PC-3 (cell line): ENCODE measurements around the gene KRT40. TPM values are rescaled to one million over a fixed set of nuclear protein-coding genes. Genes with fewer than 3 reads are reported as not detected.

Source experiments
- ATAC-seq: fragments of 200-7000 bp; cut with Tn5 transposase; 2 replicates; pipeline ENCODE4 v1.9.1; 2020; ENCODE audit warnings: mild to moderate bottlenecking, moderate library complexity
- BruUV-seq: library from RNA; stranded (reverse); fragments of 400-500 nt; replicated peaks from 2 replicates; lab custom pipeline; 2021; lab: Mats Ljungman, UMichigan
- CTCF ChIA-PET: fragments of 300-600 bp; sonication (Branson Sonifier 250); formaldehyde crosslinking; loops from one replicate; lab custom pipeline; 2022; ENCODE audit warnings: antibody characterized with exemption; lab: Charles Lee
- POLR2A ChIA-PET: fragments of 300-600 bp; sonication (Branson Sonifier 250); formaldehyde crosslinking; loops from one replicate; lab custom pipeline; 2022; ENCODE audit warnings: antibody characterized with exemption; ENCODE audit not compliant: unreplicated experiment; lab: Charles Lee
- DNase-seq: peaks from one replicate; pipeline ENCODE4 v3.0.0-alpha.2; 2015
- H2AFZ ChIP-seq: fragments of 300-600 bp; sonication (generic); 2 replicates; pipeline ENCODE4 v1.6.0; 2016; ENCODE audit warnings: antibody characterized with exemption, low read length
- H3F3A ChIP-seq: fragments of 300-600 bp; sonication (generic); one replicate; pipeline ENCODE4 v1.6.0; 2017; ENCODE audit warnings: antibody characterized with exemption, low read length, control low read depth, mild to moderate bottlenecking; ENCODE audit not compliant: unreplicated experiment
- H3K27ac ChIP-seq: fragments of 300-600 bp; sonication (generic); 2 replicates; pipeline ENCODE4 v1.5.1; 2016; ENCODE audit warnings: mild to moderate bottlenecking, low read length
- H3K27me3 ChIP-seq: fragments of 300-600 bp; sonication (generic); 2 replicates; pipeline ENCODE4 v1.6.1; 2016; ENCODE audit warnings: low read length, mixed read lengths
- H3K36me3 ChIP-seq: fragments of 300-600 bp; sonication (generic); 2 replicates; pipeline ENCODE4 v1.6.1; 2016; ENCODE audit warnings: low read depth, mixed run types, low read length, mixed read lengths
- H3K4me1 ChIP-seq: fragments of 300-600 bp; sonication (generic); 2 replicates; pipeline ENCODE4 v1.5.1; 2016; ENCODE audit warnings: low read length; ENCODE audit not compliant: insufficient read depth
- H3K4me2 ChIP-seq: fragments of 300-600 bp; sonication (generic); 2 replicates; pipeline ENCODE4 v1.6.0; 2016; ENCODE audit warnings: low read length
- H3K4me3 ChIP-seq: fragments of 300-600 bp; sonication (generic); 2 replicates; pipeline ENCODE4 v1.5.1; 2016; ENCODE audit warnings: mild to moderate bottlenecking, low read length, mixed read lengths
- H3K79me2 ChIP-seq: fragments of 300-600 bp; sonication (generic); 2 replicates; pipeline ENCODE4 v1.6.1; 2017; ENCODE audit warnings: low read length, mixed read lengths
- H3K9ac ChIP-seq: fragments of 300-600 bp; sonication (generic); 2 replicates; pipeline ENCODE4 v1.6.0; 2016; ENCODE audit warnings: mild to moderate bottlenecking, low read length
- H3K9me2 ChIP-seq: fragments of 300-600 bp; sonication (generic); replicated peaks from 2 replicates; pipeline ENCODE4 v1.6.1; 2016; ENCODE audit warnings: mixed run types, low read length, mixed read lengths
- H3K9me3 ChIP-seq: fragments of 300-600 bp; sonication (generic); 2 replicates; pipeline ENCODE4 v1.6.1; 2016; ENCODE audit warnings: low read length, mixed read lengths
- H4K20me1 ChIP-seq: fragments of 300-600 bp; sonication (generic); 2 replicates; pipeline ENCODE4 v1.6.1; 2016; ENCODE audit warnings: low read length, mixed read lengths
- CTCF ChIP-seq: fragments of 300-600 bp; sonication (generic); conservative IDR thresholded peaks from 2 replicates; pipeline ENCODE4 v1.5.1; 2017; ENCODE audit warnings: antibody characterized with exemption, low read depth, mild to moderate bottlenecking, low read length
- EZH2 ChIP-seq: fragments of 300-600 bp; sonication (generic); IDR thresholded peaks from one replicate; pipeline ENCODE4 v1.6.1; 2017; ENCODE audit warnings: antibody characterized with exemption, mild to moderate bottlenecking, low read length; ENCODE audit not compliant: unreplicated experiment
- EZH2phosphoT487 ChIP-seq: fragments of 300-600 bp; sonication (generic); IDR thresholded peaks from 2 replicates; pipeline ENCODE4 v1.6.1; 2018; ENCODE audit warnings: mild to moderate bottlenecking, antibody characterized with exemption, low read length, borderline replicate concordance
- intact Hi-C: fragments of 100-400 bp; cut with micrococcal nuclease; formaldehyde crosslinking; loops from 2 replicates; pipeline ENCODE4 v1.9.0; 2023
- total RNA-seq: library from RNA; depleted of rRNA; stranded (reverse); fragments of >200 nt; gene quantifications from 2 replicates; pipeline ENCODE4 v1.2.3, GENCODE V29; 2014

The KRT40 gene
- total RNA-seq, 1 experiment from 2014 or later: not detected

DNA sequence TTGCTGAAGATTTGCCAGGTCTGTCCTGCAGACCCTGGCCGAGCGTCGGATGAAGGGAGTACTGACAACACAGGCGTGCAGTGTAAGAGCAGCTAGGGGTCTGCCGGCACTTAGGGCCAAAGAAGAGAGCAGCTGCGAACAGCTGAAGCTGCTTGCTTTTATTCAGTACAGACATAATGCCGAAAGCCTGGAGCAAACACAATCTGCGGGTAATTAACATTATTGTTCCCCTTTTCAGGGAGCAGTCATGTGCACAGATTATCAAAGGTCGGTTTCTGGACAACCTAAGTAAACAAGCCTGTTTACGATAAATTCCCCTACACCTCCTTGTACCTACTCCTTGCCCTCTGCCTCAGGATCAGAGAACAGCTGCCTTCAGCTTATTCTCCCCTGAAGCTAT is 34.7 kb downstream of the KRT40 start:
- H3K27me3 ChIP-seq: no peaks in the 10 kb centered on the region
- H3K9me3 ChIP-seq: no peaks in the 10 kb centered on the region
- no peaks in the 10 kb centered on the region for H3F3A ChIP-seq
- peaks cover 28% of the 10 kb centered on the region for H3K4me1 ChIP-seq
- no TSS peak for BruUV-seq
- no peak for TF ChIP-seq CTCF
- no peak for TF ChIP-seq EZH2
- TF ChIP-seq EZH2phosphoT487: no peak
- no peaks in the 10 kb centered on the region for H3K9me2 ChIP-seq
- intact Hi-C loops: no loop called here
- H3K4me3 ChIP-seq: no peak overlapping the region
- no peak overlapping the region for H2AFZ ChIP-seq
- no peak overlapping the region for H3K4me2 ChIP-seq
- no peaks in the 10 kb centered on the region for H4K20me1 ChIP-seq
- ChIA-PET POLR2A (no interaction called here), CTCF (no interaction called here)
- DNase-seq (no peak), ATAC-seq (no peak)
- no peak overlapping the region for H3K9ac ChIP-seq
- H3K79me2 ChIP-seq: no peaks in the 10 kb centered on the region
- no peak overlapping the region for H3K27ac ChIP-seq
- no peaks in the 10 kb centered on the region for H3K36me3 ChIP-seq

DNA sequence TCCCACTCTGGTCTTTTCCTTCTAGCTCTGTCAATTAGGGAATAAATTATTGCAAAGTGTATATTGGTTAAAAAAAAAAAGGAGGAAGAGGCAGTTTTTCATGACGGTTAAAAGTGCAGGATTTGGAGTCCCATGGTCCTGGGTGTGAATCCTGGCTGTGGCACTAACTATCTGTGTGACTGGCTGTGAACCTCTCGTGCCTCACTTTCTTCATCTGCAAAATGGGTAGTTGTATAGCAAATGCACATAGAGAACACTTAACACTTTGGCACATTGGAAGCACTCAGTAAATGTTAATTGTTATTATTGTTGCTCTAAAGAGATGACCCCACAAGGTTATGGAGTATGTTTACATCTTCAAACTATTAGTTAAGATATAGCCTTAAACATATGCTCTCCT is 36.2 kb downstream of the KRT40 start:
- Histone ChIP-seq H3K9me3 (no peaks in the 10 kb centered on the region), H4K20me1 (no peaks in the 10 kb centered on the region), H3K4me1 (peaks cover 15% of the 10 kb centered on the region), H3K36me3 (no peaks in the 10 kb centered on the region), H3K9ac (no peak overlapping the region), H3K4me3 (no peak overlapping the region), H3K4me2 (no peak overlapping the region), H3K79me2 (no peaks in the 10 kb centered on the region), H3K27ac (no peak overlapping the region), H2AFZ (no peak overlapping the region), H3K27me3 (no peaks in the 10 kb centered on the region), H3F3A (no peaks in the 10 kb centered on the region), H3K9me2 (no peaks in the 10 kb centered on the region)
- POLR2A ChIA-PET: no interaction called here
- no TSS peak for BruUV-seq
- TF ChIP-seq EZH2 (no peak), EZH2phosphoT487 (no peak), CTCF (no peak)
- DNase-seq: no peak
- ATAC-seq: no peak
- intact Hi-C loops: no loop called here
- CTCF ChIA-PET: no interaction called here

DNA sequence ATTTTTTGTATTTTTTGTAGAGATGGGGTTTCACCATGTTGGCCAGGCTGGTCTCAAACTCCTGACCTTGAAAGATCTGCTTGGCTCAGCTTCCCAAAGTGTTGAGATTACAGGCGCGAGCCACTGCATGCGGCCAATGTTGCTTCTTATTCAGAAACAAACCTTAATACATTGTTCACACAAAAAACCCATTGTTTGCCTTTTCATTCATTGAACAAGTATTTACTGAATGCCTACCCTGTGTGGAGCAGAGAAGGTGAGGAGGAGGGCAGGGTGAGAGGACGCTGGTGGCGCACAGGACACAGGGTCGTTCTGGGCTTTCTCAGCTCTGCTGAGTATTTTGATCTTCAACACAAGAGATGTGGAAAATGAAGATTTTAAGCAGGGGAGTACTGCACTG is 38.7 kb downstream of the KRT40 start:
- H3K36me3 ChIP-seq: no peaks in the 10 kb centered on the region
- intact Hi-C loops: no loop called here
- H3K4me1 ChIP-seq: no peaks in the 10 kb centered on the region
- no peak overlapping the region for H2AFZ ChIP-seq
- H3K79me2 ChIP-seq: no peaks in the 10 kb centered on the region
- no peak for TF ChIP-seq EZH2phosphoT487
- no peak for TF ChIP-seq EZH2
- TF ChIP-seq CTCF: no peak
- no peak overlapping the region for H3K9ac ChIP-seq
- H4K20me1 ChIP-seq: no peaks in the 10 kb centered on the region
- ATAC-seq (no peak), DNase-seq (no peak)
- H3K9me2 ChIP-seq: no peaks in the 10 kb centered on the region
- ChIA-PET CTCF (no interaction called here), POLR2A (no interaction called here)
- H3K27ac ChIP-seq: no peak overlapping the region
- no TSS peak for BruUV-seq
- H3K4me3 ChIP-seq: no peak overlapping the region
- no peaks in the 10 kb centered on the region for H3F3A ChIP-seq
- H3K27me3 ChIP-seq: no peaks in the 10 kb centered on the region
- no peak overlapping the region for H3K4me2 ChIP-seq
- no peaks in the 10 kb centered on the region for H3K9me3 ChIP-seq
